Peyer's patch (tissue), 4 donors: ENCODE data around the gene VSIG10L2.

Experiments
- CTCF ChIP-seq, 6 experiments: fragments of 450-650 bp in 4 of 6; fragments of 200-600 bp in 2 of 6; sonication (generic) in 1 of 6; IDR thresholded peaks; one replicate each; pipeline ENCODE4 v1.5.1; 2017 to 2019; ENCODE audit warnings: antibody characterized with exemption in 6 of 6, mild to moderate bottlenecking in 3 of 6, moderate library complexity in 1 of 6
- POLR2A ChIP-seq, 2 donors: fragments of 450-650 bp; IDR thresholded peaks; one replicate each; pipeline ENCODE4 v1.5.1; 2017; ENCODE audit warnings: antibody characterized with exemption in 2 of 2, mild to moderate bottlenecking in 2 of 2, moderate library complexity in 2 of 2

GRCh38 chr11:125941619-125942611 lies 3.9 kb upstream of the VSIG10L2 start:
- TF ChIP-seq POLR2A (IDR thresholded peaks at IDR 0.05): no peak
- peak in 5 of 6 experiments; percentile 9 to 64 (median 49) for TF ChIP-seq CTCF (IDR thresholded peaks at IDR 0.05)
